Psoas muscle (tissue), 8 donors: ENCODE results near the gene SETD6. TPM values are rescaled to one million over a fixed set of nuclear protein-coding genes. Genes with fewer than 3 reads are reported as not detected.

Source experiments
- ATAC-seq, 4 donors: fragments of 200-7000 bp; cut with Tn5 transposase; one replicate each; pipeline ENCODE4 v1.9.1; 2020; ENCODE audit warnings: moderate library complexity in 3 of 4, mild to moderate bottlenecking in 2 of 4
- DNase-seq, 2 donors: peaks; one replicate each; pipeline ENCODE4 v3.0.0-alpha.2; 2020
- H3K27ac ChIP-seq: fragments of 200-600 bp; one replicate; pipeline ENCODE4 v1.8.0; 2022
- H3K27me3 ChIP-seq, 3 donors: fragments of 200-600 bp in 1 of 3; one replicate each; pipeline versions ENCODE4 v1.6.1 to v1.8.0; 2013 to 2022; ENCODE audit warnings: low read length in 2 of 3, mild to moderate bottlenecking in 2 of 3, moderate library complexity in 1 of 3; ENCODE audit not compliant: insufficient read depth in 3 of 3
- H3K36me3 ChIP-seq, 2 donors: fragments of 200-600 bp in 1 of 2; one replicate each; pipeline versions ENCODE4 v1.6.1 to v1.8.0; 2013 to 2022; ENCODE audit warnings: low read depth in 1 of 2, mild to moderate bottlenecking in 1 of 2, moderate library complexity in 1 of 2; ENCODE audit not compliant: insufficient read depth in 1 of 2
- H3K4me1 ChIP-seq: fragments of 200-600 bp; one replicate; pipeline ENCODE4 v1.8.0; 2022
- H3K4me3 ChIP-seq: fragments of 200-600 bp; one replicate; pipeline ENCODE4 v1.8.0; 2022; ENCODE audit warnings: mild to moderate bottlenecking
- H3K9me3 ChIP-seq: fragments of 200-600 bp; one replicate; pipeline ENCODE4 v1.8.0; 2022
- WGBS, 3 donors: extraction: QIAGEN DNeasy Blood & Tissue Kit; methylation state at CpG; one replicate each; pipeline versions ENCODE4 v1.1.6 to v1.1.7; 2013; 5-methylcytosine and 5-hydroxymethylcytosine counted together
- intact Hi-C, 2 donors: fragments of 100-400 bp; cut with DNase I; formaldehyde crosslinking; loops; one replicate each; pipeline versions ENCODE4 v1.11.0 to v1.14.2; 2022
- polyA plus RNA-seq, 3 donors: library from polyadenylated mRNA; stranded (reverse); fragments of 200-250 nt; gene quantifications; one replicate each; pipeline ENCODE4 v1.2.3, GENCODE V29; 2013
- total RNA-seq, 4 donors: library from RNA; stranded (reverse); fragmentation: NEBNext Ultra II Directional in 2 of 4; extraction: Animal tissue kit (Norgen Biotek cat#: 25700) in 2 of 4; gene quantifications; one replicate each; pipeline versions ENCODE4 v1.2.1 to v1.2.4, GENCODE V29; 2021 to 2023
- TF ChIP-seq, protein P1 (sequence below): fragments of 200-600 bp; IDR thresholded peaks from one replicate; pipeline ENCODE4 v1.8.0; 2022; ENCODE audit warnings: antibody characterized with exemption
- donor health status: healthy with polysubstance abuse.
- donor health status: DM: no; HTN: no; CAD: no; lungs with moderate emphysema.
- donor health status: Bipolar disorder and iron deficiency.
- donor health status: healthy.
- donor health status: DM: yes; HTN: yes; CAD: no.
- donor health status: DM: no; HTN: no; CAD: no.
- donor health status: DM: no; HTN: no; CAD: no.
- donor health status: DM: yes; HTN: yes; CAD: no.

Gene SETD6
- total and polyA plus RNA-seq, 7 donors, result 11.1 to 35.5 (median 21.0) TPM

DNA sequence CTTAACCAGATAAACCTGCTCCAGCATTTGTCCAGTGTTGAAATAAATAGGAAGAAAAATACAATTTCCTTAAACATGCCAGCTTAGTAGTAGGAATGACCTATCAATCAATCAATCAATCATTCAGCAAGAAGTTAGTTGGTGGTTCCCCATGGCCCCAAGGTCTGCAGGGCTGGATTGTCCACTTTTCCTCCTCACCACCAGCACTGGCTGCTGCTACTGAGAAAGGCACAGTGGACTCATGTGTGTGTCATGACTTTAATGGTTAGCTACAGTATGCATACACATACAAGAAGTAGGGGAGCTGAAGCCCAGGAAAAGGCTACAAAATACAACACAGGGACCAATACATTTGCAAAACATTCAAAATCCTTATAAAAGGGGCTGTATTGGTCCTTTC is 4.4 kb downstream of the SETD6 start:
- Histone ChIP-seq H3K27me3 (no peaks in the 10 kb centered on the region), H3K4me1 (peaks cover 7% of the 10 kb centered on the region), H3K4me3 (no peak overlapping the region), H3K36me3 (peaks cover 22 to 83% of the 10 kb centered on the region in 2 donors), H3K27ac (no peak overlapping the region), H3K9me3 (no peaks in the 10 kb centered on the region)
- DNase-seq (no peak), ATAC-seq (no peak)
- TF ChIP-seq, protein P1, sequence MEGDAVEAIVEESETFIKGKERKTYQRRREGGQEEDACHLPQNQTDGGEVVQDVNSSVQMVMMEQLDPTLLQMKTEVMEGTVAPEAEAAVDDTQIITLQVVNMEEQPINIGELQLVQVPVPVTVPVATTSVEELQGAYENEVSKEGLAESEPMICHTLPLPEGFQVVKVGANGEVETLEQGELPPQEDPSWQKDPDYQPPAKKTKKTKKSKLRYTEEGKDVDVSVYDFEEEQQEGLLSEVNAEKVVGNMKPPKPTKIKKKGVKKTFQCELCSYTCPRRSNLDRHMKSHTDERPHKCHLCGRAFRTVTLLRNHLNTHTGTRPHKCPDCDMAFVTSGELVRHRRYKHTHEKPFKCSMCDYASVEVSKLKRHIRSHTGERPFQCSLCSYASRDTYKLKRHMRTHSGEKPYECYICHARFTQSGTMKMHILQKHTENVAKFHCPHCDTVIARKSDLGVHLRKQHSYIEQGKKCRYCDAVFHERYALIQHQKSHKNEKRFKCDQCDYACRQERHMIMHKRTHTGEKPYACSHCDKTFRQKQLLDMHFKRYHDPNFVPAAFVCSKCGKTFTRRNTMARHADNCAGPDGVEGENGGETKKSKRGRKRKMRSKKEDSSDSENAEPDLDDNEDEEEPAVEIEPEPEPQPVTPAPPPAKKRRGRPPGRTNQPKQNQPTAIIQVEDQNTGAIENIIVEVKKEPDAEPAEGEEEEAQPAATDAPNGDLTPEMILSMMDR, result no peak
- intact Hi-C loops, result loop anchor here (5.0 to 10.0 kb wide), 2 partner anchors 108 to 215 kb away; partner anchors contain the start of genes CNOT1 (in 1 of the 2) and GOT2 (in 1 of the 2)

DNA sequence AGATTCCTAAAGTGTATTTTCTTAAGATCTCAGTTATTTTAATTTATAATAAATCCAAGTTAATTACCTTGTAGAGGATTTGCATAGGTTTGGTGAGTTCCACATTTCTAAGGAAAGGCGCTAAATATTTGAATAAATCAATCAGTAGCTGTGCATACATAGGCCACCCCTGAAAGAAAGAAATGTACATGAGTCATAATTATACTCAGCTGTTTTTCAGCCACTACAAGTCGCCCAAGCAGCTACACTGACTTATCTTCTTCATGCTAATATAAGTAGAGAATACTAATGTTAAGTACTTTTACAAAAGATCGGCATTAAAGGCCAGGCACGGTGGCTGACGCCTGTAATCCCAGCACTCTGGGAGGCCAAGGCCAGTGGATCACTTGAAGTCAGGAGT is 14.9 kb downstream of the SETD6 start:
- intact Hi-C loops, result loop anchor here in 1 of 2 donors (5.0 to 10.0 kb wide), 2 partner anchors 52 to 185 kb away; no protein-coding TSS in a partner anchor
- Histone ChIP-seq H3K27ac (no peak overlapping the region), H3K4me3 (no peak overlapping the region), H3K9me3 (no peaks in the 10 kb centered on the region), H3K27me3 (no peaks in the 10 kb centered on the region), H3K4me1 (peaks cover 5% of the 10 kb centered on the region), H3K36me3 (peaks cover 21 to 100% of the 10 kb centered on the region in 2 donors)
- no peak for ATAC-seq
- 91 to 95% (median 92%) methylated on average over 5 of the region's 5 CpGs for WGBS, 3 donors
- DNase-seq, result no peak
- TF ChIP-seq, protein P1, result no peak

DNA sequence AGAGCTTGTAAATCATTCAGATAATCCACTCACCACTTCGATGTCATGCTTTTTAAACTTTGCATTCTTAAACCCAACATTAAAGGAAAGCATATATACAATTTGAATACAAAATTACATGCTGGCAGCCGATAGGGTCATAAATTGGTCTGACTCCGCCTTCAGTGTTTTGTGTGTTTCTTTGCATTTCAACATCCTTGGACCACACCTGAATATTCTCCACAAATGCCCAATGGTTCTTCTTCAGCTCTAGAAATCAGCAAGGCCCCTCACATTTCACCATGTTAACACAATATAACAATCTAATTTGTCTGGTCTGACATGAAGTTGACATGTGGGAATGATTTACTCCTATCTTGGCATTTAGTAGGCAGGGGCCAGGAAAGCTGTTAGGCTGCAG is 17.1 kb downstream of the SETD6 start:
- ATAC-seq, result no peak
- peaks cover 22 to 100% of the 10 kb centered on the region in 2 donors for H3K36me3 ChIP-seq

DNA sequence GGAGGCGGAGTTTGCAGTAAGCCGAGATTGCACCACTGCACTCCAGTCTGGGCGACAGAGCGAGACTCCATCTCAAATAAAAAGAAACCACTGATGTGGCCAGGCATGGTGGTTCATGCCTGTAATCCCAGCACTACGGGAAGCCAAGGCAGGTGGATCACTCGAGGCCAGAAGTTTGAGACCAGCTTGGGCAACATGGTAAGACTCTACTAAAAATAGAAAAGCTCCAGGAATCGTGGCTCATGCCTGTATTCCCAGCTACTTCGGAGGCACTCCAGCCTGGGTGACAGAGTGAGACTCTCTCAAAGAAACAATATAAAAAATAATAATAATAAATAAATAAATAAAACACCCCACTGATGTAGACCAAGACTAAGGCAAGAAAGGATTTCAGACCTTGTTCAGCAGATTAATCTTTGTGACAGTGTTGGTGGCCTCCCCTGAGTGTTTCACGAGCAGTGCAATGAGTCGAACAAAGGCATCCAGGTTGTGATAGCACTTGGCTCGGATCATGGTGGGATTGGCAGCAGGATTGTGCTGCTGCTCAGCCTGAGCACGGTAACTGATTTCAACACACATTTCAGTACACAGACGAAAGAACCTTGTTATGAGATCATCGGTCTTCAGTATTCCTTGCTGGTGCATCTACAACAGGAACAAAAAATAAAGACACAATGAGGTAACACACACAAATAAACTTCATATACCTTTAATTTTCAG is 18.6 kb downstream of the SETD6 start:
- peak overlapping the region; percentile 42 for H3K27ac ChIP-seq
- TF ChIP-seq, protein P1, result no peak
- intact Hi-C loops, result loop anchor here in 1 of 2 donors (5.0 to 10.0 kb wide), 2 partner anchors 48 to 181 kb away; no protein-coding TSS in a partner anchor

More for the DNA sequence above, 17.1 kb downstream of the SETD6 start:
- TF ChIP-seq, protein P1, result no peak
- 88 to 96% (median 95%) methylated on average over 3 of the region's 3 CpGs for WGBS, 3 donors
- H3K4me1 ChIP-seq, result peaks cover 5% of the 10 kb centered on the region
- H3K9me3 ChIP-seq, result no peaks in the 10 kb centered on the region
- H3K4me3 ChIP-seq, result no peak overlapping the region
- intact Hi-C loops, result loop anchor here in 1 of 2 donors (5.0 to 10.0 kb wide), 2 partner anchors 50 to 182 kb away; no protein-coding TSS in a partner anchor
- DNase-seq, result no peak
- H3K27me3 ChIP-seq, result no peaks in the 10 kb centered on the region
- H3K27ac ChIP-seq, result no peak overlapping the region

More for the DNA sequence above, 18.6 kb downstream of the SETD6 start:
- Histone ChIP-seq H3K36me3 (peaks cover 30 to 100% of the 10 kb centered on the region in 2 donors), H3K9me3 (no peaks in the 10 kb centered on the region), H3K27me3 (no peaks in the 10 kb centered on the region), H3K4me1 (peaks cover 5% of the 10 kb centered on the region), H3K4me3 (no peak overlapping the region)
- DNase-seq (peak in 1 of 2 donors; percentile 73), ATAC-seq (peak; percentile 78 to 92 (median 90))
- WGBS, 3 donors, result 52 to 61% (median 52%) methylated on average over 14 of the region's 14 CpGs
